Loucy (cell line): Measurements from ENCODE around the gene RAPGEF1.

ENCODE experiments used
- H2AFZ ChIP-seq: fragments of 200-600 bp; sonication (generic); 2 replicates; pipeline ENCODE4 v1.6.0; 2016; ENCODE audit warnings: antibody characterized with exemption, mild to moderate bottlenecking, low read length, moderate library complexity
- H3F3A ChIP-seq: fragments of 200-600 bp; 2 replicates; pipeline ENCODE4 v1.6.0; 2016; ENCODE audit warnings: antibody characterized with exemption, low read depth, mild to moderate bottlenecking
- H3K27me3 ChIP-seq: fragments of 200-600 bp; sonication (generic); 2 replicates; pipeline ENCODE4 v1.6.1; 2014; ENCODE audit warnings: low read length, mild to moderate bottlenecking; ENCODE audit not compliant: insufficient read depth, poor library complexity, severe bottlenecking
- H3K36me3 ChIP-seq: fragments of 200-600 bp; sonication (generic); 2 replicates; pipeline ENCODE4 v1.6.1; 2016; ENCODE audit warnings: low read length; ENCODE audit not compliant: insufficient read depth
- H3K4me1 ChIP-seq: fragments of 200-600 bp; sonication (generic); 2 replicates; pipeline ENCODE4 v1.5.1; 2014; ENCODE audit warnings: low read length, mild to moderate bottlenecking; ENCODE audit not compliant: insufficient read depth, poor library complexity, severe bottlenecking
- H3K4me2 ChIP-seq: fragments of 200-600 bp; sonication (generic); 2 replicates; pipeline ENCODE4 v1.6.0; 2014; ENCODE audit warnings: antibody characterized with exemption, low read length, low read depth, mild to moderate bottlenecking; ENCODE audit not compliant: poor library complexity, severe bottlenecking
- H3K4me3 ChIP-seq: fragments of 200-600 bp; sonication (generic); 2 replicates; pipeline ENCODE4 v1.5.1; 2014; ENCODE audit warnings: low read length, mild to moderate bottlenecking, mixed read lengths; ENCODE audit not compliant: poor library complexity, severe bottlenecking
- H3K79me2 ChIP-seq: fragments of 200-600 bp; sonication (generic); 2 replicates; pipeline ENCODE4 v1.6.1; 2014; ENCODE audit warnings: low read length; ENCODE audit not compliant: insufficient read depth
- H3K9ac ChIP-seq: fragments of 200-600 bp; sonication (generic); 2 replicates; pipeline ENCODE4 v1.6.0; 2014; ENCODE audit warnings: mild to moderate bottlenecking, low read depth, low read length, moderate library complexity; ENCODE audit not compliant: poor library complexity, severe bottlenecking
- H3K9me2 ChIP-seq: fragments of 200-600 bp; sonication (generic); replicated peaks from 2 replicates; pipeline ENCODE4 v1.6.1; 2016; ENCODE audit warnings: low read depth, low read length, mixed read lengths
- H3K9me3 ChIP-seq: fragments of 200-600 bp; sonication (generic); 2 replicates; pipeline ENCODE4 v1.6.1; 2014; ENCODE audit warnings: mild to moderate bottlenecking, antibody characterized with exemption, low read length, low read depth; ENCODE audit not compliant: insufficient read depth
- H4K20me1 ChIP-seq: fragments of 200-600 bp; sonication (generic); 2 replicates; pipeline ENCODE4 v1.6.0; 2014; ENCODE audit warnings: antibody characterized with exemption, low read length, mild to moderate bottlenecking; ENCODE audit not compliant: insufficient read depth, poor library complexity, severe bottlenecking
- CTCF ChIP-seq: fragments of 200-600 bp; sonication (generic); conservative IDR thresholded peaks from 2 replicates; pipeline ENCODE4 v1.5.1; 2014; ENCODE audit warnings: mild to moderate bottlenecking, antibody characterized with exemption, low read length
- EZH2phosphoT487 ChIP-seq: fragments of 200-600 bp; IDR thresholded peaks from 2 replicates; pipeline ENCODE4 v1.6.1; 2018; ENCODE audit warnings: antibody characterized with exemption, mild to moderate bottlenecking, moderate library complexity, borderline replicate concordance

The RAPGEF1 gene

DNA sequence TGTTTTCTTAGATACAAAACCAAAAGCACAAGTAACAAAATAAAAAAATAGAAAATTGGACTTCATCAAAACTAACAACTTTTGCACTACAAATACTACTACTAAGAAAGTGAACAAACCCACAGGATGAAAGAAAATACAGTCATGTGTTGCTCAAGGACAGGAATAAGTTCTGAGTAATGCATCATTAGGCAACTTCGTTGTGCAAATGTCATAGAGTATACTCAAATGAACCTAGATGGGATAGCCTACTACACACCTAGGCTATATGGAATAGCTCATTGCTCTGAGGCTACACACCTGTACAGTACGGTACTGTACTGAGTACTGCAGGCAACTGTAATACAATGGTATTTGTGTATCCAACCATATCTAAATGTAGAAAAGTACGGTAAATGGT, 88.3 kb downstream of the RAPGEF1 start:
- Histone ChIP-seq H3K4me3 (no peak overlapping the region), H3K4me2 (no peak overlapping the region), H3K9ac (no peak overlapping the region), H3F3A (no peaks in the 10 kb centered on the region), H4K20me1 (no peaks in the 10 kb centered on the region), H3K9me2 (no peaks in the 10 kb centered on the region), H2AFZ (no peak overlapping the region), H3K79me2 (peaks cover 24% of the 10 kb centered on the region), H3K27me3 (no peaks in the 10 kb centered on the region), H3K36me3 (peaks cover 16% of the 10 kb centered on the region; the same call in 1 of the 2 replicates), H3K4me1 (peaks cover 3% of the 10 kb centered on the region), H3K9me3 (no peaks in the 10 kb centered on the region)
- TF ChIP-seq EZH2phosphoT487 (no peak), CTCF (no peak)

DNA sequence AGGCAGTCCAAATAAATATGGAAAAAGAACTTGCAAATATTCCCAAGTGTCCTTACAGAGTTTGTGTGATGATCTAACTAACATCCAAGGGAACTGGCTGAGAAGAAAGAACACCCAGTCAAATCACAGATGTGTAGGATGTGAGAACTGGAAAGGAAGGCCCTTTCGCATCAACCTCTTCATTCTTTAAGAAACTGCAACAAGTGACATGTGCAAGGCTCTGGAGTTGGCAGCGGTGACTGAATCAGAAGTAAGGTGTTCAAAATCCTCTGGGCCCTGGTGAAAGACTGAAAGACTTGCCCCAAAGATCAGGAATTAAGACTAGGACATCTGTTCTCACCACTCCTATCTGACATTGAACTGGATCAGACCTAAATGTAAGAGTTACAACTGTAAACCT, 88.7 kb downstream of the RAPGEF1 start:
- Histone ChIP-seq H3K36me3 (peaks cover 19% of the 10 kb centered on the region; the same call in 1 of the 2 replicates), H3K9ac (no peak overlapping the region), H3K27me3 (no peaks in the 10 kb centered on the region), H3K4me1 (no peaks in the 10 kb centered on the region), H3K9me3 (no peaks in the 10 kb centered on the region), H3K79me2 (peaks cover 22% of the 10 kb centered on the region; the same call in 1 of the 2 replicates), H3K9me2 (no peaks in the 10 kb centered on the region), H4K20me1 (no peaks in the 10 kb centered on the region), H3K4me3 (no peak overlapping the region), H2AFZ (no peak overlapping the region), H3F3A (no peaks in the 10 kb centered on the region), H3K4me2 (no peak overlapping the region)
- TF ChIP-seq EZH2phosphoT487 (no peak), CTCF (no peak)

DNA sequence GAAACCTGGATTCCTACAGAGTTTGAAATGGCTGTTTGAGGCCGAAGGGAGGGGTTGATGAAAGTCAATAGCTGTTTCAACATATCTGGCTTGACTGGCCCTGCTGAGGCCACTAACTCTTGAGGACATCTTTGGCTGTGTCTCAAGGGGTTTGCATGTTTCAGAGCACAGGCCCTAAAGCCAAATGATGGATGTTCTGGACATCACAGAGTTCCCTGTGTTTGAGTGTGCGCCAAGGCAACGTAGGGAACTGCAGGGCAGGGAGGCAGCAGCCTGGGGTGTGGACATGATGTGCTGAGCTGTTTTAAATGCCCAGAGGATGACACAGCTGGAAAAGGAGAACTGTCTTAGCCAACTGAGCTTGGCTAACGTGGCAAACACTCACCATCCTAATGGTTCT, 89.6 kb downstream of the RAPGEF1 start:
- no peaks in the 10 kb centered on the region for H3K27me3 ChIP-seq
- no peak overlapping the region for H2AFZ ChIP-seq
- no peak for TF ChIP-seq CTCF
- TF ChIP-seq EZH2phosphoT487 = no peak
- peaks cover 22% of the 10 kb centered on the region; the same call in 1 of the 2 replicates for H3K79me2 ChIP-seq
- H3K9me3 ChIP-seq = no peaks in the 10 kb centered on the region
- no peaks in the 10 kb centered on the region for H3F3A ChIP-seq
- H3K4me2 ChIP-seq = no peak overlapping the region
- no peaks in the 10 kb centered on the region for H4K20me1 ChIP-seq
- no peaks in the 10 kb centered on the region for H3K9me2 ChIP-seq
- H3K36me3 ChIP-seq = peaks cover 27% of the 10 kb centered on the region; the same call in 1 of the 2 replicates
- no peaks in the 10 kb centered on the region for H3K4me1 ChIP-seq
- no peak overlapping the region for H3K4me3 ChIP-seq
- no peak overlapping the region for H3K9ac ChIP-seq
